Measurements from ENCODE around the gene THAP12.

DNA sequence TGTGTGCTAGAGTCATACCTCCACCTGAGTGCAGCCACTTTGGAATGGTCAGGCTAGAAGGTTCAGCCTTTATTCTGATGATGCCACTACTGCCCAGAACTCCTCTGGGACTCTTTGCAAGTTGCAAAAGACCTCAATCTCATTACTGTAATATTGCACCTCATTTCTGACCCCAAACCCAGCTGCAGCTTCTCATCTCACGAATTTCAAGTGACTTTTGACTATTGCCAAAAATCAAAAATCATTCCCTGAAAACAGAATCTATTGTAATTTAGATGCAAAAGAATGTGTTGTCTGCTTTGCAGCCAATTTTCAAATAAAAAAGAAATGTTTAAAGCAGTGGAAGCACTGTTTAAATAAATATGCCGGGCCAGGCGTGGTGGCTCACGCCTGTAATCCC lies 25.4 kb upstream of the THAP12 start:
- TF ChIP-seq POLR2A (IDR thresholded peaks at IDR 0.05; ENCODE audit: low read depth, low read length) = no peak
- no peak for TF ChIP-seq TAF1 (IDR thresholded peaks at IDR 0.05; ENCODE audit: low read depth, low read length)
- no peak for TF ChIP-seq POLR2AphosphoS5 (IDR thresholded peaks at IDR 0.05; ENCODE audit: low read depth, low read length)
- TF ChIP-seq PAX5 (IDR thresholded peaks at IDR 0.05; ENCODE audit: insufficient read depth, low read length, severe bottlenecking) = no peak
- no peak for TF ChIP-seq SPI1 (IDR thresholded peaks at IDR 0.05; ENCODE audit: low read depth, low read length)

All from GM12891 (cell line).